Caki2 (cell line): Measurements from ENCODE around the gene PRPS1. TPM values are rescaled to one million over a fixed set of nuclear protein-coding genes. Genes with fewer than 3 reads are reported as not detected.

ENCODE experiments used
- DNase-seq: peaks from one replicate; pipeline ENCODE4 v3.0.0-alpha.2; 2015; ENCODE audit warnings: low read depth
- in situ Hi-C: cut with HindIII; loops from 2 replicates; pipeline ENCODE4 v1.10.0; 2016; ENCODE audit warnings: low sequenced_read_pairs, low pct_unique_long_range_greater_than_20kb, mixed read lengths
- total RNA-seq: library from RNA; depleted of rRNA; stranded (reverse); fragments of >200 nt; shearing (Covaris generic); gene quantifications from 2 replicates; pipeline ENCODE4 v1.2.3, GENCODE V29; 2014; ENCODE audit warnings: low replicate concordance; rRNA removed

The PRPS1 gene
- total RNA-seq, 1 experiment from 2014 or later = 63.9 TPM

DNA sequence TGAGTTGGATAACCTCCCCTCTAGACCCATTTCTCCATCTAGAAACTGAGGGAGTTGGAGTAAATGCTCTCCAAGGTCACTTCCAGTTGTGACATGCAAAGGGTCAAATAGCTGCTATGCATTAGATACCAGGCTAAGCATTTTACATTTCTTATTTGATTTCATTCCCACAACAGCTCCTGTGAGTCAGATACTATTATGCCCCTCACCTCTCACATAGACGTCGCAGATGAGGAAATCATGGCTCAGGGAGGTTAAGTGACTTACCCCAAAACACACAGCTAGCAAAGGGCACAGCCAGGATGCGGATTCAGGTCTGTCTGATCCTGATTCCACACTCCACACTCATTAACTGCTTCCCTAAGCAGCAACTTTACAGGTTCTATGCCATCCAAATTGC lies 57.7 kb downstream of the PRPS1 start:
- DNase-seq = no peak

DNA sequence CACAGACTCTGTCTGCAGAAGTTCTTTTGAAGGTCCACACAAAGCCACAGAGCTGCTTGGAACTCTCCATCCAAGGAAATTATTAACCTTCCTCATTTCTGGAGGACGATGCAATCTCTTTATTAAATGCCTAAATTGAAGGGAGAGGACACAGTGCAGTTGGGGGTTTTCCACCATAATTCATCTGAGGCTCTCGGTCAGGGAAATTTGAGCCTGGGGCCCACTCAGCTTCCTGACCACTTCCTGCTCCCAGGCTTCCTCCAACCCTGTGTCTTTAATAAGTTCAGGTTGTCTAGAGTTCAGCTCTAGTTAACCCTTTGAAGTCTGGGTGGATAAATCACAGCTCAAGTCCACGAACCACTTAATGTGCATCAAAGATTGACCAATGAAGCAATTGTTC lies 58.5 kb downstream of the PRPS1 start:
- peak; percentile 60 for DNase-seq
- in situ Hi-C loops = no loop called here

More for the DNA sequence above, 57.7 kb downstream of the PRPS1 start:
- in situ Hi-C loops = no loop called here

DNA sequence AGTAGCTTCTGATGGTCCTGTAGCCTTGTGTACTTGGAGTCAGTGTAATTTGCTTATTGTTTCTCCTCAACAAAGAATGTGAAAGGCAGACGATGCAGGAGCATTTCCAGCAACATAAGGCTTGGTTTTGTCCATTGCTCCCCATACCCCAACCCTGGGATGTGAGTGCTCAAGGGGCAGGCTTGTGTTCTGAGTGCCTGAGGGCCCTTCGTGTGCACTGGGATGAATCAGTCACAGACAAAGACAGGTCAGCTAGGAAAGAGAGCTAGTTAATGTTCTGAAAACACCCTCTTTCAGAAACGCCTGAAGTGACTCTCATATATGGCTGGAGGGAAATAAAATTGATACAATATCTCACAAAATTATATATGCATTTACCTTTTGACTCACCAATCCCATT lies 59.1 kb downstream of the PRPS1 start:
- DNase-seq = no peak

DNA sequence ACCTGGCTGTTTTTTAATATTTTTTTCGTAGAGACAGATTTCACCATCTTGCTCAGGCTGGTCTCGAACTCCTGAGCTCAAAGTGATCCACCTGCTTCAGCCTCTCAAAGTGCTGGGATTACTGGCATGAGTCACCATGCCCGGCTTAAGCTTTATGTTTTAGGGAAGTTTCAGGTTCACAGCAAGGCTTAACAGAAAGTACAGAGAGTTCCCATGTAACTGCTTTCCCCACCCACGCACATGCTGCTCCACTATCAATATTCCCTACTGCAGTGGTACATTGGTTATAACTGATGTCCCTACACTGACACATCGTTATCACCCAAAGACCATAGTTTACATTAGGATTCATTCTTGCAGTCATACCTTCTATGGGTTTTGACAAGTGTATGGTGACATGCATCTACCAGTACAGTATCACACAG lies 62.7 kb downstream of the PRPS1 start:
- DNase-seq = no peak
- in situ Hi-C loops = no loop called here

More for the DNA sequence above, 59.1 kb downstream of the PRPS1 start:
- in situ Hi-C loops = no loop called here

DNA sequence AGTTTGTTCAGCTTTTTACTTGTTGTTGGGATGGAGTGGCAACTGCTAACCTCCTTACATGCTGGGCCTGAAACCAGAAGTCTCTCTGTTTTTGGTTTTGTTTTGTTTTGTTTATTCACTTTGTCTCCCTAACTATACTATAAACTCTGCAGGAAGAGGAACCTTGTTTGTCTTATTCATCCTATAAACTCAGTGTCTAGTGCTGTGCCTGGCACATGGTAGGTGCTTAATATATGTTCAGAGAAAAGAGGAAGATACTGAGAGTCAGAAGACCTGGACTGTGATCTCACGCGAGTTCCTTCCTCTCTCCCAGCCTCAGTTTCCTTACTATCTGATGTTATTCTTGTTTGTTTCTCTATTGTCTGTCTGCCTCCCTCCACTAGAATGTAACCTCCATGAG lies 71.3 kb downstream of the PRPS1 start:
- in situ Hi-C loops = no loop called here
- no peak for DNase-seq

DNA sequence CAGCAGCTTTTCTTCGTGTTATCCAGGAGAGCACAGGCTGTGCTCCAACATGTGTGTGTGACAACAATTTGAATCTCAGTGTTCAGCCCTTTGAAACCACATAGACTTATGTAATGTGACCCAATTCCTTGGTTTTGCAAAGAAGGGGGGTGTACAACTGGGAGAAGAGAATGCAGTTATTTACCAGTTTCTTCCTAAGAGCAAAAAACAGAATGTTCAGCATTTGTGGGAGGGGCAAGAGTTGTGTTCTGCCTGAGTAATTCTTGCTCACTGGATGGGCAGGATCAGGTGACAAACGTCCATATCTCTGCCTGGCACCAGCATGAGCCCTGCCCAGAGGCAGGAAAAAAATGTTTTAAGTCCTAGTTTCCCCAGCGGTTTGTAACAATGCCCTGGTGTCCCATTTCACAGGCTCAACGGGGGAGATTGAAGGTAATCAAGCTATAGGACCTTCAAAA lies 72.0 kb downstream of the PRPS1 start:
- in situ Hi-C loops = no loop called here
- DNase-seq = peak; percentile 42

Other genes starting within 250 kb of the PRPS1 start
- gene FRMPD3, start 178.9 kb upstream of the PRPS1 start, total RNA-seq = 0.03 and 0.54 TPM in 2 replicates
- 37.9 and 57.9 TPM in 2 replicates for gene TSC22D3, start 147.3 kb downstream of the PRPS1 start, total RNA-seq
- gene NCBP2L, start 149.2 kb downstream of the PRPS1 start, total RNA-seq = not detected in 2 replicates
- 9.3 and 15.6 TPM in 2 replicates for gene MID2, start 197.4 kb downstream of the PRPS1 start, total RNA-seq